ENCODE measurements around the gene MEIS2.

Gene MEIS2

GRCh38 chr15:36877294-36877693 lies 223.1 kb downstream of the MEIS2 start:
- H3K4me3 ChIP-seq (ENCODE audit: low read depth, low read length), result no peak overlapping the region
- no peak for DNase-seq (ENCODE audit: low read depth)

- H3K4me3 ChIP-seq (ENCODE audit: low read depth, low read length), result no peak overlapping the region
- DNase-seq (ENCODE audit: low read depth), result no peak
These were observed 224.5 kb downstream of the MEIS2 start for GRCh38 chr15:36875740-36876334.

GRCh38 chr15:36874930-36875329 lies 225.4 kb downstream of the MEIS2 start:
- H3K4me3 ChIP-seq (ENCODE audit: low read depth, low read length), result no peak overlapping the region
- DNase-seq (ENCODE audit: low read depth), result no peak

- no peak overlapping the region for H3K4me3 ChIP-seq (ENCODE audit: low read depth, low read length)
- no peak for DNase-seq (ENCODE audit: low read depth)
These were observed 232.9 kb downstream of the MEIS2 start for GRCh38 chr15:36867436-36867835.

- no peak overlapping the region for H3K4me3 ChIP-seq (ENCODE audit: low read depth, low read length)
- no peak for DNase-seq (ENCODE audit: low read depth)
These were observed 233.5 kb downstream of the MEIS2 start for GRCh38 chr15:36866896-36867295.

GRCh38 chr15:36863570-36863969 lies 236.8 kb downstream of the MEIS2 start:
- H3K4me3 ChIP-seq (ENCODE audit: low read depth, low read length), result no peak overlapping the region
- DNase-seq (ENCODE audit: low read depth), result peak; percentile 36

GRCh38 chr15:36860792-36861191 lies 239.6 kb downstream of the MEIS2 start:
- H3K4me3 ChIP-seq (ENCODE audit: low read depth, low read length), result no peak overlapping the region
- no peak for DNase-seq (ENCODE audit: low read depth)

GRCh38 chr15:36858423-36858822 lies 241.9 kb downstream of the MEIS2 start:
- H3K4me3 ChIP-seq (ENCODE audit: low read depth, low read length), result no peak overlapping the region
- no peak for DNase-seq (ENCODE audit: low read depth)

GRCh38 chr15:36856339-36856973 lies 243.9 kb downstream of the MEIS2 start:
- no peak for DNase-seq (ENCODE audit: low read depth)
- H3K4me3 ChIP-seq (ENCODE audit: low read depth, low read length), result no peak overlapping the region

- no peak overlapping the region for H3K4me3 ChIP-seq (ENCODE audit: low read depth, low read length)
- DNase-seq (ENCODE audit: low read depth), result no peak
These were observed 249.5 kb downstream of the MEIS2 start for GRCh38 chr15:36850864-36851263.

GRCh38 chr15:36845270-36845669 lies 255.1 kb downstream of the MEIS2 start:
- no peak for DNase-seq (ENCODE audit: low read depth)
- no peak overlapping the region for H3K4me3 ChIP-seq (ENCODE audit: low read depth, low read length)

- no peak overlapping the region for H3K4me3 ChIP-seq (ENCODE audit: low read depth, low read length)
- peak; percentile 38 for DNase-seq (ENCODE audit: low read depth)
These were observed 255.8 kb downstream of the MEIS2 start for GRCh38 chr15:36844534-36844998.

GRCh38 chr15:36843822-36844221 lies 256.5 kb downstream of the MEIS2 start:
- no peak for DNase-seq (ENCODE audit: low read depth)
- H3K4me3 ChIP-seq (ENCODE audit: low read depth, low read length), result no peak overlapping the region

GRCh38 chr15:36841193-36841592 lies 259.2 kb downstream of the MEIS2 start:
- no peak for DNase-seq (ENCODE audit: low read depth)
- H3K4me3 ChIP-seq (ENCODE audit: low read depth, low read length), result no peak overlapping the region

Data from skeletal muscle cell (primary cell).